Peyer's patch (tissue), 4 donors: Measurements from ENCODE around the gene NCOA6.

Experiments
- CTCF ChIP-seq, 6 experiments: fragments of 450-650 bp in 4 of 6; fragments of 200-600 bp in 2 of 6; sonication (generic) in 1 of 6; IDR thresholded peaks; one replicate each; pipeline ENCODE4 v1.5.1; 2017 to 2019; ENCODE audit warnings: antibody characterized with exemption in 6 of 6, mild to moderate bottlenecking in 3 of 6, moderate library complexity in 1 of 6
- POLR2A ChIP-seq, 2 donors: fragments of 450-650 bp; IDR thresholded peaks; one replicate each; pipeline ENCODE4 v1.5.1; 2017; ENCODE audit warnings: antibody characterized with exemption in 2 of 2, mild to moderate bottlenecking in 2 of 2, moderate library complexity in 2 of 2

- no peak for TF ChIP-seq CTCF (IDR thresholded peaks at IDR 0.05)
- no peak for TF ChIP-seq POLR2A (IDR thresholded peaks at IDR 0.05)
These were observed 51.0 kb downstream of the NCOA6 start for GRCh38 chr20:34774449-34774848.
